GM12874 (cell line): ENCODE results near the gene ALOX15.

Experiments
- CTCF ChIP-seq: IDR thresholded peaks from 2 replicates; pipeline ENCODE4 v1.5.1; 2011; ENCODE audit warnings: low read depth, mild to moderate bottlenecking, control low read depth, low read length, moderate library complexity; ENCODE audit not compliant: insufficient read depth

Gene ALOX15

GRCh38 chr17:4582691-4583090 is 58.8 kb downstream of the ALOX15 start:
- TF ChIP-seq CTCF, result no peak

- no peak for TF ChIP-seq CTCF
These were observed 59.4 kb downstream of the ALOX15 start for GRCh38 chr17:4582101-4582501.
